GM21619 (cell line): ENCODE results near the gene PSMG3.

Experiments used
- ATAC-seq: cut with Tn5 transposase; IDR thresholded peaks from one replicate; pipeline ENCODE4 v1.9.1; 2021; ENCODE audit not compliant: unreplicated experiment

PSMG3 gene

DNA sequence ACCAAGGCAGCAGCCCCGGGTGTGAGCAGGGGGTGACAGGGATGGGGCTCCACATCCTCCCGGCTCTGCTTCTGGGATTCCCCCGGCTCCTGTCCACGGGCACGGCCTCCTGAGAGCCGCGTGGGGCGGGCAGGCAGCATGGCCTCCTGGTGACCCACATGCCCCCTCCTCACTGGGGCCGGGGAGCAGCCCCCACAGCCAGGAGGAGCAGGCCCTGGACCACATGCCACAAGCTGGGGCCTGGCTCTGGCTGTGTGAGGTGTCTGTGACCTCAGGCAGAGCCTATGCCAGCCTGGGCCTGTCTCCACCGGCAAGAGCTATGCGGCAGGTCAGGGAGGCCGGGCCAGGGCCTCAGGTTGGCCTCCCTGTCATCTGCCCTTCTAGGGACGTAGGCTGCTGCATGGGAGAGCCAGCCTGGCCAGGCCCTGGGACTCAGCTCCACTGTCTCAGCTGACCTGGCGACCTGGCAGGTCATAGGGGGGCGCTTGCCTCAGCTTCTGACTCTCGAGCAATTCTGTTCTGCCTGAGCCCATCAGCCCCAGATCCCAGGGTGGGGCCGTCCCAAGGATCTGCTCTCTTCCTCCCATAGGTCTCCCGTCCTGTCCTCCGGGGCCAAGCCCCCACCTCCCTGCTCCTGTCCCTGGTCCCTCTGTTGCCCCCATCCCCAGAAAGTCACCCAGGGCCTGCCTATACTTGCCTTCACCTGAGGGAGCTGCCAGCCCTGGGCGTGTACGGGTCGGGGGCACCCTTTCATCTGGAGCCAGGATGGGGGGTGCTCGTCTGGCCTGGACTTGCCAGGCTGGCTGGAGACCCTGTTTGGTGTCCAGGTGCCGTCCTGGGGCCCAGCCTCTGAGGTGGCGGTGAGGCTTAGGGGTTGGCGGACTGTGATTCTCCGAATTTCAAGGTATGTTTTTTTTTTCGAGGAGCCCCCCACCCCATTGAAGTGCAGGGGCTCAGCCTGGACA, 9.9 kb downstream of the PSMG3 start:
- ATAC-seq, result no peak

DNA sequence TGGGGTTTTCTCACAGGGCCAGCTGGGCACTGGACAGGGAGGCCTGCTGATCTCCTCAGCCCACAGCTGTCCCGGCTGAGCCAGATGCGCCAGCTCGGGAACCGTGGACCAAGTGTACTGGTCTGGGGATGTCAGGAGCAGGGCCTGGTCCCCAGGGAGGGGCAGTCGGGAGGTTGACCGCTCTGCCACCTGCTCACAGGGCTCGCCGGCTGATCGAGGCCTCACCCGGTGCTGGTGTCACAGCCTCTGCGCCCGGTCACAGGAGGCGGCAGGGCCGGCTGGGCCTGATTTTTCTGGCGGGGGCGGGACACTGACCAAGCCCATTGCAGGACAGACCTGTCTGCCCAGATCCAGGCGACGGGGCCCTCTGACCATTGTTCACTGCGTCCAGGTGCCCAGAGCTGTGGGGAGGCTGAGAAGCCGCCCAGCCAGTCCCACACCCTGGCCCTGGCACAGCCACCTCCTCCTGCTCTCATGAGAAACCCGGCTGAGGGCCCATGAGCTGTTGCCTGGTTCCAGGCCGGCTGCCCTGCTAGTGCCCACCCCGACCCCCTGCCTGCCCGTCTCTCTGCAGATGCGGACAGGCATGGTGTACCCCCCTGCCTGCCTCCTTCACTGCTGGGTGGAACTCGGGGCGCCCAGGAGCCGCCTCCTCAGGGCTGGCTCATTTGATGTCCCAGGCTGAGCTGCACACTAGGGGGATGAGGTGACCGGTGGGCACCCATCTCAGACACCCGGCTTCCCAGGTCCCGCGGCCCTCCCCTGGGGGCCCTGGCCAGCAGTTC, 10.8 kb downstream of the PSMG3 start:
- ATAC-seq, result no peak

DNA sequence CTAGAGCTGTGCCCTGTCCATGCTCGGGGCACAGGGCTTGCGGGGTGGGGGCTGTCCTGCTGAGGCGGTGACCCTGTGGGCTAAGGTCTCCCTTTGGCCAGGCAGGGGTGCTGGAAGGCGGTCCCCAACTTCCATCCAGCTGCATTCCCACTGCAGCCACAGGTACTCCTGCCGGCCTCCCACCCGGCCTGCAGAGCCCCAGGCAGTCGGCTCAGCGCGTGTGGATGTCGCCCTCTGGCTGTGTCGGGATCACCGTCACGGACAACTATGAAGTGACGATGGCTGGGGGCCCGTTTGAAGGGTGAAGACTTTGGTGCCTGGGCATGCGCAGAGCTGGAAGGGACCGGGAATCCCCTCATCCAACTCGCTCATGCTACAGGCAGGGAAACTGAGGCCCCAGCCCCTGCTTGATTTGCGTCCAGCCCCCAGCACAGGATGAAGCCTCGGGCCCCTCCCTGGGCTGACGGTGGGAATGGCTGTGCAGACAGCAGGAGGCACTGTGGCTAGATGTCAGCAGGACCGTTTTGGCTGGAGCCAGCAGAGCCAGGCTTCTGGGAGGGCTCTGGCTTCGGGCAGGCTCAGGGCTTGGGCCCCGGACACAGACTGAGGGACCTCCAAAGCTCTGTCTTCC, 11.5 kb downstream of the PSMG3 start:
- no peak for ATAC-seq

DNA sequence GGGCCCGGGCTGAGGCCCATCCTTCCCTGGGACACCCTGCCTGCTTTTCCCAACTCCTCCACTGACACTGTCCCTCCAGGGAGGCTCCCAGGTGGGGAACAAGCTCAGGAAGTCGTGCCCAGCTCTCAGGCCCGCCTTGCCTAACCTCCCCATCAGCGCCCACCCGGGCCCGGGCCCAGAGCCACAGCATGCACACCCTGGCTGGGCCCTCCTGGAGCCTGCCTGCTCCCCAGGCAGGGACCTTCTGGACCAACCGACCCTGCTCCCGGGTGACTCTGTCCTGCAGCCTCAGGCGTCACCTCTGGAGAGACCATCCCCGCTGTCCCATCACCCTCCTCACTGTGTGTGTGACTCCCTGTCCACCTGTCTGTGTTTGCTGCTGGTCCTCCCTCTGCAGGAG, 12.1 kb downstream of the PSMG3 start:
- no peak for ATAC-seq

DNA sequence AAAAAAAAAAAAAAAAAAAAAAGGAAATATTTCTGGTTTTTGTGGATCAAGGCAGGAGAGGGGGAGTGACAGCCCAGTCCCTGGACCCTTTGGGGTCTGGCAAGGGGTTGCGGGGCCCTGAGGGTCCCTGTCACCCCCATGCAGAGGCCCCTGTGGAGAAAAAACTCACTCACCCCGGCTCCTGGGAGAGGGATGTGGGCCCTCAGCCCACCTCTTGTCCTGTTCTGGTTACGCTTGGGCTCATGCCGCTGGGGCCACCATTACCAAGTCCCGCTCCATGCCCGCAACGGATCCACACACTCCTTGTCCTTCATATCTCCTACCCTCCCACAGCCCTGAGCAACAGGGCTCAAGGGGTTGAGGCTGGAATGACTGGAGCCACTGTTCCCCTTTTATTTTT, 12.8 kb downstream of the PSMG3 start:
- ATAC-seq, result no peak

DNA sequence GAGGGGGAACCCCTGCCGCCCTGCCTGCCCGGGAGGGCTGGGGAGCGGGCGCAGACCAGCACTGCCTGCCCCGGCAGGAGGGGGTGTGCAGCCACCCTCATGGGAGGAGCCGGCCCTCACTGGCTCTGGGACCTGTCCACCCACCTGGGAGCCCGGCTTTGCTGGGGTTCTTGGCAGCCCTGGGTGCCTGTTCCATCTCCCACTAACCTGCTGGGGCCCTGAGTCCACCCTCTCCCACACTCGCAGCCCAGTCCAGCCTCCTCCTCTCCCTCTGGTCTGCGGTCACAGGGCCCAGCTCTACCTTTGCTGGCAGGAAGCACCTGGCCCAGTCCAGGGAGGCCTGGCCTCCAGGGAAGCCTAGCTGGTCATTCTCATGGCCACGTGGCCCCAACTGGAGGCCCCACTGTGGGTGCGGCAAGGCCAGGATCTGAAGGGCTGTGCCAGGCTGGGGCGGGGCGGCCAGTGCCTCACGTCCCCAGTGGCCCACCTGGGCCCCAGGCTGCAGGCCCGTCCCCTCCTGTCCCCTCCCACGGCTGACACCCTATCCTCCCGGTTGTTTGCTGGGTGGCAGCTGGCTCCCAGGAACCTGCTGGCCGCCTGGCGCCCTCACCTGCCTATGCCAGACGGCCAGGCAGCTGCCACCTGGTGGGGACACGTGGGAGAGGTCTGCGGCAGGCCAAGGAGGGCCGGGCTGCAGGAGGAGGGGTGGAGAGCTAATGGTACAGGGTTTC, 13.9 kb downstream of the PSMG3 start, which contains the start of gene TMEM184A:
Gene TMEM184A, minus strand, starts transcription at position 393 of the 731 bp plus-strand sequence. CDS start 721 bp downstream, outside the sequence.
- ATAC-seq, result no peak

DNA sequence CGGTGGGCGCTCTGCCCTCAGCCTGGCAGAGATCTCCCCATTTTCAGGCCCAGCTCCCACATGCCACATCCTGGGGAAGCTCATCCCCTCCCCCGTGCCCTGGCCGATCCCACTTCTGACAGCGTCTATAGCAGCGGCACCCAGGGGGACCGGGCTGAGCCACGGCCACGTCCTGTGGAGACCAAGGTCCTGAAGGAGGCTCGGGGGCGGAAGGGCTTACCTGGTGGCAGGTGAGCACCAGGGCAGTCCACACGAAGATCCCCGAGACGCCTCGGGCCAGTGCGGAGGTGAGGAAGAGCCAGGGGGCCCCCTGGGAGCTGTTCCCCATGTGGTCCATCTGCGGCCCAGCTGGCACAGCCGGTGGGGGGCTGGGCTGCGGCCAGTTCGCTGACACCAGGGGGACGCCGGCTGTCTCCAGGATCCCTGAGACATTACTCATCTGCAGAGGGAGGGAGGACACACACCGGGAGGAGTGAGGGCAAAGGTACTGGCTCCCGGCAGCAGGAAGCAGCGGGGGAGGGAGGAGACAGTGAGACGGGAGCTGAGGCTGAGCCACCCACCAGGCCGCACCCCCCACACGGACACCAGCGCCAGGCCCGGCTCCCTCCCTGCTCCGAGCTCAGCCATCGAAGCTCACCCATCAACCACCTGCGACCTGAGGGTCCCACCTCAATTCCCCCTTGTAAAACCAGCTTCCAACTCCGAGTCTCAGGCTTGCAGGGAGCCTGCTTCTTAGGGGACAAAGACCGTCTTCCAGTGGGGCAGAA, 14.6 kb downstream of the PSMG3 start:
- no peak for ATAC-seq

DNA sequence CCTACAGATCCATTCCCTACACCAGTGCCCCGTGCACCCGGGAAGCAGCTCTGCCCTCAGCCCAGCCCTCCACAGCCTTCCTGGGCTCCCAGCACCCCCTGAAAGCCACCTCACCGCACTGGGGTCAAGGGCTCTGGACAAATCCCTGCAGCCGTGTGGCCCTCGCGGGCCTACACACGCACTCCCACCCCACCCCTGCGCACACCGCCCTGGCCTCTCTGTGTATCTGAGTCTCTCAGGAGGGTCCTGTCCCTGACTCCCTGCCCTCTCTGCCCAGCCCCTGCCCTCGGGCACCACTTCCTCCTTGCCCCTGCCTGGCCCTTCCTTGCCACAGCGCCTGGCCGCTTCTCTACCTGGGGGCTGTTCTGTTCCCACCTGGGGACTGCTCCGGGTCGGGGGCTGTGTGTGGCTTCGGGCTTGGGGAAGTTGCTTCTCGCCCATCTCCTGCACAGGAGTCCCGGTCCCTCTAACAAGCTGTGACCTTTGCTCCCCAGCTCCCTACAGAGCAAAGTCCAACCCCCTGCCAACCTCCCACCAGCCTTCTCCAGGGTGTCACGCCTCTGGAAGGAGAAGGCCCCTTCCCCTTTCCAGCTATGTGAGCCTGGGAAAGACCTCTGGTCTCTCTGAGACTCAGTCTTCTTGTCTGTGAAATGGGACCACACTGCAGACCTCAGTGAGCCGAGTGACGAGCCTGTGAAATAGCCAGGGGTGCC, 15.3 kb downstream of the PSMG3 start:
- no peak for ATAC-seq

DNA sequence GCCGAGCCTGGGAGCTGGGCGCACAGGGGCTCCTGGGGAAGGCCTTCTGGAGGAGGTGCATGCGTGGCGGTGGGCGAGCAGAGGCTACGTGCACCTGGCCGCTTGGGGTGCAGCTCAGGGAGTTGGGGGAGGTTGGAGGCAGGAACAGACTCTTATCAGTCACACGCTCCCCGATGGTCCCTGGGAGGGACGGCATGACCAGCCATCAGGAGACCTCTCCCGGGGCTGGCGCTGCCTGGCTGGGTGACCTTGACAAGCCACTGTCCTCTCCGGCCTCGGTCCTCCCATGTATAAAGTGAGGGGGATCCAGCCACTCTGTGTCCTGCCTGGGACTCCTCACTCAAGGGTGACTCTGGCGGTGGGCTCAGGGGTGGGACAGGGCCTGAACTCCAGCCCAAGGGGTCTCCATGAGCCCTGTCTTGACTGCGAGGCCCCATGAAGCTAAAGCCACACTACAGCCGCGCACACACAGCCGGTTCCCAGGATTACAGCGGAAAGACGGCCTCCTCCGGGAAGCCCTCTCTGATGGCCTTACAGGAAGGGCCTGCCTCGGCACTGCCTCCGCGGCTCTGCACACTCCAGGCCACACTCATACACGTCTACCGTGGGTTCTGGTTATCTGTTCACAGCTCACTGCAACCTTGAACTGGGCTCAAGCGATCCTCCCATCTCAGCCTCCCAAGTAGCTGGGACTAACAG, 16.2 kb downstream of the PSMG3 start:
- no peak for ATAC-seq

DNA sequence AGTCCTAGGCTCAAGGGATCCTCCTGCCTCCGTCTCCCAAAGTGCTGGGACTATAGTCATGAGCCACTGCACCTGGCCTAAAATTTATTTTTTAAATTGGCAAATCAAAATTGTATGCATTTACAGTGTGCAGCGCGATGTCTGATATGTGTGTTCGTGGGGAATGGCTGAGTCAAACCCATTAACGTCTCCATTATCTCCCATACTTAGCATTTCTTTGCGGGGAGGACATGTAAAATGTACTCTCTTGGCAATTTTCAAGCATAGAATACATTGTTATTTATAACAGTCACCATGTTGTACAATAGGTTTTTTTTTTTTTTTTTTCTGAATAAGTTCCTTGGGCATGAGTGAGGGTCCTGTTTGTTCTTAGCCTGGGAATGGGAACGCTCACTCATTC, 17.6 kb downstream of the PSMG3 start:
- ATAC-seq, result no peak

DNA sequence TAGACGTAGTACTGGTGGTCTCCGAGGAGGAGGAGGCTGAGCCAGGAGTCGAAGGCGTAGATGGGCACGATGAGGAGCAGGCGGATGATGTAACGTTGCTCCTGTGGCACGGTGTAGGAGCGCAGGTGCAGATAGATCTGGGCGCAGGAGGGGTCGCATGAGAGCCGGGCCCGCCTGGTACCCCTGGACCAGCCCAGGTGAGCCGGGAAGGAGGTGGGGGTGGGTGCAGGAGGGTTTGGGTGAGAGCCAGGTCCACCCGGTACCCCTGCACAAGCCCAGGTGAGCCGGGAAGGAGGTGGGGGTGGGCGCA, 19.0 kb downstream of the PSMG3 start:
- no peak for ATAC-seq

DNA sequence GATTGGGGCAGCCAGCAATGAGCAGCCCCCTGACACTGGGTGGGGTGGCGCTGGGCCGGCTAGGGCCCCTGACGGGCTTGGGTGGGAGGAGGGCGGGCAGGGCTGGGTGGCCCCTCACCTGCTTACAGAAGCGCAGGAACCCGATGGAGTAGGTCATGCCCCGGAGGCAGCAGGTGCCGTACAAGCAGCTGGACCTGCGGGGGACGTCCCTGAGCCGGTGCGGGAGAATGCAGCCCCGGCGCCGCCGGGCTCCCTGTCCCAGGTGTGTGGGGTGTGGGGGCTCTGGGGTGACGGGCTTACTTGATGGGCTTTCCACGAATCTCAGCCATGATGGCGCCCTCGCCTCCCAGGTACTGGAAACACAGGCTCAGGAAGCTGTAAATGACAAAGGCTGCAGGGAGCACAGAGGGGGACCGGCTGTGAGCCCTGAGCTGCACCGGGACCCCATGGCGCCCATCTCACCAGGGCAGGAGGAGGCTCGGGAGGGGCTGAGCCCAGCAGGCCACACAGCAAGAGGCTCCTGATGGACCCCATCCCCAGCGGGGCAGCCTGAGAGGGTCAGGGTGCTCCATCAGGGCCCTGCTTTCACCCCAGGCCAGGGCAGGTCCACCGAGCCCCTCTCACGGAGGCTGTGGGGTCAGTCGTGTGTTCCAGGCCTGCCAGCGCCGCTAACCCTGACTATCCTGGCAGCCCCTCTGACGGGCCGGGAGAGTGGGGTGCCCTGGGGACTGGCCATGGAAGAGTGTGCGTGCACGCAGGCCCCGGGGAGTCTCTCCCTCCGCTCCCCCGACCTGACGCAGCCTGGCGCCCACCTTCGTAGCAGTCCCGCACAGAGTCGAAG, 19.6 kb downstream of the PSMG3 start:
- ATAC-seq, result no peak

DNA sequence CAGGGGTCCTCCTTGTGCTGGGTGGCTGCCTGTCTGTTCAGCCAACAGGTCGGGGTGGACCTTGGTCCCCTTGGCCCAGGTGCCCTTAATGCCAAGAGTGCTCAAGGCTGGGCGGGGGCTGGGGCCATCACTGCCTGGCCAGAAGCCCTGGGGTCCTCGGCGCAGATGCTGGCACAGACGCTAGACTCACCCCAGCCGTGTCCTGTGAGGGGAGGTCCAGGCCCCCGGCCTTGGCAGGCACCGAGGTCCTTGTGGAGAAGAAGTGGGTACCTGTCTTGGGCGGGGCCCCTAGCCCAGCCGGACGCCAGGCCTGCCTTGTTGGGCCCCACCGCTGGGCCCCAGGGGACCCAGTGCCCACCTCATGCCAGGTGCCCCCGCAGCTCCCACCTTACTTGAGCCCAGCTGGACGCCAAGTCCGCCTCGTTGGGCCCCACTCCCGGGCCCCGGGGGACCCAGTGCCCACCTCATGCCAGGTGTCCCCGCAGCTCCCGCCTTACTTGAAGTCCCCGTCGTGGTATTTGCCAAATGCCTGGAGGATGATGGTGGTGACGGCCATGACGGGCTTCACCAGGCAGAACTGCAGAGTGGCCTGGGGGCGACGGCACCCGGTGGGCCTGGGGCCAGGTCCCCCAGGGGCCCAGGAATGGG, 20.4 kb downstream of the PSMG3 start:
- ATAC-seq, result no peak

DNA sequence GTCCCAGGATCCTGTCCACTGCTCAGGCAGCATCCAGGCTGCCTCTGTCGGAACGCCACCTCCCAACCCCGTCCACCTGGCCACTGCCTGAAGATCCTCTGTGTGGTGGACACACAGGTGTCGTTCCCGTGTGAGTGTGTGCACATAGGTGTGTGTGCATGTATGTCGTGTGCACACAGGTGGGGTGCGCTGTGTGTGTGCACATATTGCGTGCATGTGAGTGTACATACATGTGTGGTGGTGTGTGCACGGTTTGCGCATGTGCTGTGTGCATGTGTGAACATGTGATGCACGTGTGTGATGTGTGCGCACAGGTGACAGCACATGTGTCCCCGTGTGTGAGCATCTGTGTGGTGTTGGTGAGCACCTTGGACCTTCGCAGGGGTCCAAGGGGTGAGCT, 20.9 kb downstream of the PSMG3 start:
- ATAC-seq, result no peak

DNA sequence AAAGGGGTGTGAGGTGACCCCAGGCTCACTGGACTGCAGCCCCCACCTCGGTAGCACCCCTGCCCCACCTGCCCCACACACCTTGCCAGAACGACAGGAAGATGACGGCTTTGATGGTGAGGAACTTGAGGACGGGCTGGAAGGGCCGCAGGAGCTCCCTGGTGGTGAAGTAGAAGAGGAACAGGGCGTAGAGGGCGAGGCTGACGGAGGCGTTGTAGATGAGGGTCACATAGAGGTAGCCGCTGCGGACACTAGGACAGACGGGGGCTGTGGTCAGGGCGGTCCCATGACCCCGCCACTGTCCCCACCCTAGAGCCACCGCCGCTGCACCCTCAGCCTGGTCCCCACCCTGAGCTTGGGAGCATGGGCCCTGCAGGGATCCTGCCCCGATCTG, 21.4 kb downstream of the PSMG3 start:
- ATAC-seq, result no peak

DNA sequence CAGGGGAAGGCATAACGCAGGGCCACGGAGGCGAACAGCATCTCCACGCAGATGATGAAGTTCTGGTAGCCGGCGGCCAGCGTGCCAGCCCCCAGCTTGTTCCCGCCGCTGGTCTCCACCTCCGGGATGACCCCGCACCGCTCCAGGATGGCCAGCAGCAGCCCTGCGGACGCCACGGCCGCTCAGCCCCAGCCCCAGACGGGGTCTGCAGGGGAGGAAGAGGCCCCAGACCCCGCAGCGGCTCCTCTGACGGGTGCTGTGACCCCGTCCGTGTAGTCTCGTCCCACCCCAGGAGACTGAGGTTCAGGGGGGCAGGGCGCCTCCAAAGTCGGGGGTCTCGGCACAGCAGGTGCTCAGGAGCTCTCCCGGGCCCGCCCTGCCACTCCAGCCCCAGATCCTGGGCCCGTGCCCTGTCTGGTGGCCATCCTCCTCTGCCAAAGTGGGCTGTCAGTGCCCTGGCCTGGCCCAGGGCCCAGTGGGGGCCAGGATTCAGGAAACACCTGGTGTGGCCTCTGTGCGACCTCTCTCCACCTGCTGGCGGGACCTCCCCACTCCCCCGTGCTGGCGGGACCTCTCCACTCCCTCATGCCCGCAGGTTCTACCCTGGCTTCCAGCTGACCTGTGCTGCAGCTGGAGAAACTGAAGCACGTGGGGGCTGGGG, 21.9 kb downstream of the PSMG3 start:
- no peak for ATAC-seq
